Breast epithelium (tissue), 4 donors: ENCODE measurements around the gene KLB. TPM values are rescaled to one million over a fixed set of nuclear protein-coding genes. Genes with fewer than 3 reads are reported as not detected.
"Not testable (repeated sequence)": the region's sequence is repeated elsewhere in the genome, so short reads cannot be mapped to it uniquely, and the experiment has no call there.

Experiments
- DNase-seq, 2 donors: peaks; one replicate each; pipeline ENCODE4 v3.0.0-alpha.2; 2019; ENCODE audit warnings: low spot score in 2 of 2
- H3K27ac ChIP-seq, 2 donors: fragments of 200-600 bp; sonication (generic) in 1 of 2; one replicate each; pipeline ENCODE4 v1.5.1; 2016 to 2019; ENCODE audit warnings: mild to moderate bottlenecking in 1 of 2
- H3K27me3 ChIP-seq, 2 donors: fragments of 200-600 bp; sonication (generic) in 1 of 2; one replicate each; pipeline versions ENCODE4 v1.5.1 to v1.6.0; 2017 to 2019; ENCODE audit warnings: control low read depth in 1 of 2, mild to moderate bottlenecking in 1 of 2
- H3K36me3 ChIP-seq: fragments of 200-600 bp; one replicate; pipeline ENCODE4 v1.5.1; 2019
- H3K4me1 ChIP-seq, 2 donors: fragments of 200-600 bp; sonication (generic); one replicate each; pipeline ENCODE4 v1.5.1; 2016 to 2019; ENCODE audit warnings: control low read depth in 1 of 2
- H3K4me3 ChIP-seq, 3 donors: fragments of 200-600 bp; sonication (generic); 1 replicate in 2 of 3; 2 replicates in 1 of 3; pipeline ENCODE4 v1.5.1; 2016 to 2019; ENCODE audit warnings: mild to moderate bottlenecking in 3 of 3, moderate library complexity in 2 of 3
- H3K9me3 ChIP-seq, 2 donors: fragments of 200-600 bp; sonication (generic) in 1 of 2; one replicate each; pipeline ENCODE4 v1.5.1; 2016 to 2019; ENCODE audit warnings: control low read depth in 1 of 2
- POLR2A ChIP-seq: fragments of 450-650 bp; IDR thresholded peaks from one replicate; pipeline ENCODE4 v1.6.1; 2016; ENCODE audit warnings: antibody characterized with exemption, mild to moderate bottlenecking, moderate library complexity
- POLR2AphosphoS5 ChIP-seq, 3 donors: sonication (generic); formaldehyde crosslinking; IDR thresholded peaks; one replicate each; pipeline ENCODE4 v1.6.1; 2017; ENCODE audit warnings: antibody characterized with exemption in 3 of 3
- intact Hi-C: fragments of 100-400 bp; cut with DNase I; formaldehyde crosslinking; loops from one replicate; pipeline ENCODE4 v1.15.1; 2023; ENCODE audit warnings: low total_unique reads
- total RNA-seq, 3 donors: library from RNA; depleted of rRNA; stranded (reverse); fragments of >200 nt; gene quantifications; one replicate each; pipeline ENCODE4 v1.1.0, GENCODE V29; 2016
- TF ChIP-seq, protein P1 (sequence below), 3 donors: fragments of 450-650 bp; IDR thresholded peaks; one replicate each; pipeline ENCODE4 v1.5.1; 2016 to 2017; ENCODE audit warnings: antibody characterized with exemption in 3 of 3, mild to moderate bottlenecking in 3 of 3, moderate library complexity in 3 of 3

KLB gene
- total RNA-seq, 3 donors from 2014 or later = 2.0 to 23.2 (median 4.6) TPM

DNA sequence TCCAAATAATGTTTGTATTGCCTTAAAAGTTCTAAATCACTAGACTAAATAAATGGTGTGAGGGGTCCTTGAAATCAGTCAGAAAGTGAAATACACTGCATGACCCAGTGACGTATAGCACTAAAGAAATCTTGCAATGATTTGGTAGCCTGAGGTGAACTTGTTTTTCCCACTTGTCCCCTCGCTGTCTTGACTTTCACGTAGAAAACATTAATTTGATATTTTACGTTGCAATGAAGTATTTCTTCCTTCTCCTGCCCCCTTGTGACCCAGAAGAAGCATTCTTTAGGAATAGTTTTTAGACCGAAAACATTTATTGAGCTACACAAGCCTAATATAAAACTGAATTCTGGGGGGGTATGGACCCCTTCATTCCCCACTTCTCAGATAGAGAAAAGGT lies 3.7 kb downstream of the KLB start:
- Histone ChIP-seq H3K36me3 (no peaks in the 10 kb centered on the region), H3K27ac (no peak overlapping the region), H3K27me3 (no peaks in the 10 kb centered on the region), H3K4me3 (no peak overlapping the region), H3K4me1 (no peaks in the 10 kb centered on the region), H3K9me3 (no peaks in the 10 kb centered on the region)
- TF ChIP-seq POLR2A (no peak), POLR2AphosphoS5 (IDR thresholded peaks at IDR 0.05) (no peak)
- TF ChIP-seq, protein P1, sequence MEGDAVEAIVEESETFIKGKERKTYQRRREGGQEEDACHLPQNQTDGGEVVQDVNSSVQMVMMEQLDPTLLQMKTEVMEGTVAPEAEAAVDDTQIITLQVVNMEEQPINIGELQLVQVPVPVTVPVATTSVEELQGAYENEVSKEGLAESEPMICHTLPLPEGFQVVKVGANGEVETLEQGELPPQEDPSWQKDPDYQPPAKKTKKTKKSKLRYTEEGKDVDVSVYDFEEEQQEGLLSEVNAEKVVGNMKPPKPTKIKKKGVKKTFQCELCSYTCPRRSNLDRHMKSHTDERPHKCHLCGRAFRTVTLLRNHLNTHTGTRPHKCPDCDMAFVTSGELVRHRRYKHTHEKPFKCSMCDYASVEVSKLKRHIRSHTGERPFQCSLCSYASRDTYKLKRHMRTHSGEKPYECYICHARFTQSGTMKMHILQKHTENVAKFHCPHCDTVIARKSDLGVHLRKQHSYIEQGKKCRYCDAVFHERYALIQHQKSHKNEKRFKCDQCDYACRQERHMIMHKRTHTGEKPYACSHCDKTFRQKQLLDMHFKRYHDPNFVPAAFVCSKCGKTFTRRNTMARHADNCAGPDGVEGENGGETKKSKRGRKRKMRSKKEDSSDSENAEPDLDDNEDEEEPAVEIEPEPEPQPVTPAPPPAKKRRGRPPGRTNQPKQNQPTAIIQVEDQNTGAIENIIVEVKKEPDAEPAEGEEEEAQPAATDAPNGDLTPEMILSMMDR (IDR thresholded peaks at IDR 0.05) = no peak
- DNase-seq = no peak
- intact Hi-C loops = no loop called here

- H3K4me1 ChIP-seq, intact Hi-C loops, DNase-seq, H3K27ac ChIP-seq, H3K9me3 ChIP-seq, H3K27me3 ChIP-seq, H3K36me3 ChIP-seq, H3K4me3 ChIP-seq: not testable (repeated sequence)
Measured at GRCh38 chr4:39411561-39411960, 4.8 kb downstream of the KLB start.

GRCh38 chr4:39415678-39416283 lies 9.1 kb downstream of the KLB start:
- DNase-seq = no peak
- no peaks in the 10 kb centered on the region for H3K27me3 ChIP-seq

DNA sequence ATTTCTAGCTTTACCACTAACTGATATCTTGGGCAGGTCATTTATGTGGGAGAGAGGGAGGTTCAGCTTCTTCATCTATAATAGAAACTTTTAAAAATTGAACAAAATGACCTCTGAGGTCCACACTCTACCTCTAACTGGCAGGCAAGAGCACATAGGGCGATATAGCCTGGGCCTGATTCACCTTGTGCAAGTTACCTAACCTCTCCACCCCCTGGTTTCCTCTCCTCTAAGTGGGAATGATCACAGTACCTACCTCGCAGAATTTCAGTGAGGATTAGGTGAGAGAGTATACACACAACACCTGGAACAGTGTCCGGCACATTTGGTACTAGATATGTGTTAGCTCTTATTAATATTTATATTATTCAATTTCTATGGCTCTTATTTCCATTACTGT lies 15.5 kb downstream of the KLB start:
- no peaks in the 10 kb centered on the region for H3K9me3 ChIP-seq
- no peak for DNase-seq
- no peaks in the 10 kb centered on the region for H3K4me1 ChIP-seq
- TF ChIP-seq, protein P1 (IDR thresholded peaks at IDR 0.05) = no peak
- TF ChIP-seq POLR2A (no peak), POLR2AphosphoS5 (IDR thresholded peaks at IDR 0.05) (no peak)
- no peak overlapping the region for H3K27ac ChIP-seq
- intact Hi-C loops = no loop called here
- H3K4me3 ChIP-seq = no peak overlapping the region
- H3K27me3 ChIP-seq = no peaks in the 10 kb centered on the region
- no peaks in the 10 kb centered on the region for H3K36me3 ChIP-seq

More at GRCh38 chr4:39415678-39416283, 9.1 kb downstream of the KLB start:
- no peak overlapping the region for H3K4me3 ChIP-seq
- no peak overlapping the region for H3K27ac ChIP-seq
- TF ChIP-seq POLR2AphosphoS5 (IDR thresholded peaks at IDR 0.05) (no peak), POLR2A (no peak)
- TF ChIP-seq, protein P1 (IDR thresholded peaks at IDR 0.05) = no peak
- intact Hi-C loops = no loop called here
- no peaks in the 10 kb centered on the region for H3K36me3 ChIP-seq
- no peaks in the 10 kb centered on the region for H3K4me1 ChIP-seq
- H3K9me3 ChIP-seq = no peaks in the 10 kb centered on the region

GRCh38 chr4:39425297-39425696 lies 18.6 kb downstream of the KLB start:
- H3K27ac ChIP-seq, H3K9me3 ChIP-seq, H3K4me3 ChIP-seq, DNase-seq, H3K36me3 ChIP-seq, H3K4me1 ChIP-seq, H3K27me3 ChIP-seq, intact Hi-C loops: not testable (repeated sequence)

GRCh38 chr4:39426728-39427127 lies 20.0 kb downstream of the KLB start:
- no peaks in the 10 kb centered on the region for H3K27me3 ChIP-seq
- DNase-seq = no peak
- no peaks in the 10 kb centered on the region for H3K9me3 ChIP-seq
- intact Hi-C loops = no loop called here
- TF ChIP-seq POLR2AphosphoS5 (IDR thresholded peaks at IDR 0.05) = no peak
- no peak for TF ChIP-seq POLR2A
- TF ChIP-seq, protein P1 (IDR thresholded peaks at IDR 0.05) = no peak
- H3K27ac ChIP-seq = no peak overlapping the region
- H3K4me1 ChIP-seq = no peaks in the 10 kb centered on the region
- H3K4me3 ChIP-seq = no peak overlapping the region
- no peaks in the 10 kb centered on the region for H3K36me3 ChIP-seq
